HEK293T (cell line): ENCODE data around the gene HLA-DQB1.

Experiments used
- BHLHE40 ChIP-seq: fragments of 450-650 bp; IDR thresholded peaks from 2 replicates; pipeline ENCODE4 v1.6.1; 2016; ENCODE audit warnings: mild to moderate bottlenecking, moderate library complexity, borderline replicate concordance
- LEF1 ChIP-seq: fragments of 450-650 bp; IDR thresholded peaks from 2 replicates; pipeline ENCODE4 v1.6.1; 2017; ENCODE audit warnings: mild to moderate bottlenecking, borderline replicate concordance
- PKNOX1 ChIP-seq: fragments of 450-650 bp; IDR thresholded peaks from 2 replicates; pipeline ENCODE4 v1.6.1; 2016
- TARDBP ChIP-seq: fragments of 450-650 bp; IDR thresholded peaks from 2 replicates; pipeline ENCODE4 v1.6.1; 2016
- ZNF384 ChIP-seq: fragments of 450-650 bp; IDR thresholded peaks from 2 replicates; pipeline ENCODE4 v1.6.1; 2016

- TF ChIP-seq LEF1, result no peak
- TF ChIP-seq TARDBP, result no peak
- no peak for TF ChIP-seq BHLHE40
- TF ChIP-seq ZNF384, result no peak
- TF ChIP-seq PKNOX1, result no peak
These were observed 21.3 kb downstream of the HLA-DQB1 start for GRCh38 chr6:32645047-32645703.
